ENCODE measurements around the gene CMSS1.
A peak's percentile ranks its signal among the peaks of the same experiment; 100 is the strongest.

Gene CMSS1

DNA sequence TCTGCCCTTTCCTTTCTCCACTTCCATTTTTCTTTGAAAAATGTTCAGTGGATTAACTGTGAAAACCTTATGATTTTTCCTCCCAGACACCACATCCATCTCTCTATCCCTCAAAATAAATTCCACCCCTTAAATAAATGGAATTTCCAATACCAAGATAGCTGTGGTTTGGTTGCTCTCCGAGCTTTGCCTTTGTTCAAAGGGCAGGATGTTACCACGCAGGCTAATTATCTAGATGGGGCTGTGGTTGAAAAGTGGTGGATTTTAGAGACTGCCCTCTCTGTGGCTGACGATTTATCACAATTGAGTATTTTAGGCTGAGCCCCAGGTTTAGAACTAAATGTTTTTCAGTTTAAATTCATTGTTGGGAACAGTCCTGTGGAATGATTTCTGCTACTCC lies 36.9 kb upstream of the CMSS1 start:
- no peak for ATAC-seq
- TF ChIP-seq, protein P1, sequence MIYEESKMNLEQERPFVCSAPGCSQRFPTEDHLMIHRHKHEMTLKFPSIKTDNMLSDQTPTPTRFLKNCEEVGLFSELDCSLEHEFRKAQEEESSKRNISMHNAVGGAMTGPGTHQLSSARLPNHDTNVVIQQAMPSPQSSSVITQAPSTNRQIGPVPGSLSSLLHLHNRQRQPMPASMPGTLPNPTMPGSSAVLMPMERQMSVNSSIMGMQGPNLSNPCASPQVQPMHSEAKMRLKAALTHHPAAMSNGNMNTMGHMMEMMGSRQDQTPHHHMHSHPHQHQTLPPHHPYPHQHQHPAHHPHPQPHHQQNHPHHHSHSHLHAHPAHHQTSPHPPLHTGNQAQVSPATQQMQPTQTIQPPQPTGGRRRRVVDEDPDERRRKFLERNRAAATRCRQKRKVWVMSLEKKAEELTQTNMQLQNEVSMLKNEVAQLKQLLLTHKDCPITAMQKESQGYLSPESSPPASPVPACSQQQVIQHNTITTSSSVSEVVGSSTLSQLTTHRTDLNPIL (CRISPR knock-in tag; IDR thresholded peaks at IDR 0.05; ENCODE audit: low read depth), result no peak
- TF ChIP-seq PPARA (CRISPR knock-in tag; IDR thresholded peaks at IDR 0.05; ENCODE audit: borderline replicate concordance) (no peak), ZFP30 (CRISPR knock-in tag; IDR thresholded peaks at IDR 0.05) (no peak), BACH2 (CRISPR knock-in tag; IDR thresholded peaks at IDR 0.05; ENCODE audit: borderline replicate concordance) (no peak), CSDC2 (CRISPR knock-in tag; IDR thresholded peaks at IDR 0.05) (no peak), OSR1 (CRISPR knock-in tag; IDR thresholded peaks at IDR 0.05) (no peak), TCF4 (CRISPR knock-in tag; IDR thresholded peaks at IDR 0.05; ENCODE audit: borderline replicate concordance) (no peak)
- TF ChIP-seq, protein P2, sequence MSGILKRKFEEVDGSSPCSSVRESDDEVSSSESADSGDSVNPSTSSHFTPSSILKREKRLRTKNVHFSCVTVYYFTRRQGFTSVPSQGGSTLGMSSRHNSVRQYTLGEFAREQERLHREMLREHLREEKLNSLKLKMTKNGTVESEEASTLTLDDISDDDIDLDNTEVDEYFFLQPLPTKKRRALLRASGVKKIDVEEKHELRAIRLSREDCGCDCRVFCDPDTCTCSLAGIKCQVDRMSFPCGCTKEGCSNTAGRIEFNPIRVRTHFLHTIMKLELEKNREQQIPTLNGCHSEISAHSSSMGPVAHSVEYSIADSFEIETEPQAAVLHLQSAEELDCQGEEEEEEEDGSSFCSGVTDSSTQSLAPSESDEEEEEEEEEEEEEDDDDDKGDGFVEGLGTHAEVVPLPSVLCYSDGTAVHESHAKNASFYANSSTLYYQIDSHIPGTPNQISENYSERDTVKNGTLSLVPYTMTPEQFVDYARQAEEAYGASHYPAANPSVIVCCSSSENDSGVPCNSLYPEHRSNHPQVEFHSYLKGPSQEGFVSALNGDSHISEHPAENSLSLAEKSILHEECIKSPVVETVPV (CRISPR knock-in tag; IDR thresholded peaks at IDR 0.05), result no peak

DNA sequence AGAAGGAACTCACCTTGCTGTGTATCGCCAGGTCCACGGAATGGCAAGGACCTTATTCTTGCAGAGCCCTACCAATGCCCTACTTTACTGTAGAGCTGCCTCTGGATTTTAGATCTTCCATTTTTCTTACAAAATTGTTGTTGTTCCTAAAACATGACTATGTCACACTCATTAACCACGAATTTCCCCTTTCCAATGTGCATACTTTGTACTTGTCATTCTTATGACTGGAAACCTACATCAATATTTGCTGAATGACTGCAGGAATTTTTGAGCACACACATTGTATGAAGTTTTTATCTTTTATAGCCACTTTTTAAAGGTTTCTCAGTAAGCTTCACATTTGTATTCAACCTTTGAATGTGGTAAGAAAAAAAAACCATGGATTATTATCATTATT lies 35.9 kb upstream of the CMSS1 start:
- TF ChIP-seq PPARA (CRISPR knock-in tag; IDR thresholded peaks at IDR 0.05; ENCODE audit: borderline replicate concordance), result no peak
- TF ChIP-seq, protein P3, sequence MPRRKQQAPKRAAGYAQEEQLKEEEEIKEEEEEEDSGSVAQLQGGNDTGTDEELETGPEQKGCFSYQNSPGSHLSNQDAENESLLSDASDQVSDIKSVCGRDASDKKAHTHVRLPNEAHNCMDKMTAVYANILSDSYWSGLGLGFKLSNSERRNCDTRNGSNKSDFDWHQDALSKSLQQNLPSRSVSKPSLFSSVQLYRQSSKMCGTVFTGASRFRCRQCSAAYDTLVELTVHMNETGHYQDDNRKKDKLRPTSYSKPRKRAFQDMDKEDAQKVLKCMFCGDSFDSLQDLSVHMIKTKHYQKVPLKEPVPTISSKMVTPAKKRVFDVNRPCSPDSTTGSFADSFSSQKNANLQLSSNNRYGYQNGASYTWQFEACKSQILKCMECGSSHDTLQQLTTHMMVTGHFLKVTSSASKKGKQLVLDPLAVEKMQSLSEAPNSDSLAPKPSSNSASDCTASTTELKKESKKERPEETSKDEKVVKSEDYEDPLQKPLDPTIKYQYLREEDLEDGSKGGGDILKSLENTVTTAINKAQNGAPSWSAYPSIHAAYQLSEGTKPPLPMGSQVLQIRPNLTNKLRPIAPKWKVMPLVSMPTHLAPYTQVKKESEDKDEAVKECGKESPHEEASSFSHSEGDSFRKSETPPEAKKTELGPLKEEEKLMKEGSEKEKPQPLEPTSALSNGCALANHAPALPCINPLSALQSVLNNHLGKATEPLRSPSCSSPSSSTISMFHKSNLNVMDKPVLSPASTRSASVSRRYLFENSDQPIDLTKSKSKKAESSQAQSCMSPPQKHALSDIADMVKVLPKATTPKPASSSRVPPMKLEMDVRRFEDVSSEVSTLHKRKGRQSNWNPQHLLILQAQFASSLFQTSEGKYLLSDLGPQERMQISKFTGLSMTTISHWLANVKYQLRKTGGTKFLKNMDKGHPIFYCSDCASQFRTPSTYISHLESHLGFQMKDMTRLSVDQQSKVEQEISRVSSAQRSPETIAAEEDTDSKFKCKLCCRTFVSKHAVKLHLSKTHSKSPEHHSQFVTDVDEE (CRISPR knock-in tag; IDR thresholded peaks at IDR 0.05), result no peak
- TF ChIP-seq ZNF565 (CRISPR knock-in tag; conservative IDR thresholded peaks at IDR 0.05; ENCODE audit: low read depth), result no peak
- TF ChIP-seq ZFP3 (CRISPR knock-in tag; IDR thresholded peaks at IDR 0.05), result no peak
- no peak for TF ChIP-seq ISL1 (CRISPR knock-in tag; IDR thresholded peaks at IDR 0.05)
- no peak for TF ChIP-seq ARNTL (CRISPR knock-in tag; IDR thresholded peaks at IDR 0.05; ENCODE audit: borderline replicate concordance, low read depth)
- TF ChIP-seq SNAI2 (CRISPR knock-in tag; IDR thresholded peaks at IDR 0.05), result no peak

DNA sequence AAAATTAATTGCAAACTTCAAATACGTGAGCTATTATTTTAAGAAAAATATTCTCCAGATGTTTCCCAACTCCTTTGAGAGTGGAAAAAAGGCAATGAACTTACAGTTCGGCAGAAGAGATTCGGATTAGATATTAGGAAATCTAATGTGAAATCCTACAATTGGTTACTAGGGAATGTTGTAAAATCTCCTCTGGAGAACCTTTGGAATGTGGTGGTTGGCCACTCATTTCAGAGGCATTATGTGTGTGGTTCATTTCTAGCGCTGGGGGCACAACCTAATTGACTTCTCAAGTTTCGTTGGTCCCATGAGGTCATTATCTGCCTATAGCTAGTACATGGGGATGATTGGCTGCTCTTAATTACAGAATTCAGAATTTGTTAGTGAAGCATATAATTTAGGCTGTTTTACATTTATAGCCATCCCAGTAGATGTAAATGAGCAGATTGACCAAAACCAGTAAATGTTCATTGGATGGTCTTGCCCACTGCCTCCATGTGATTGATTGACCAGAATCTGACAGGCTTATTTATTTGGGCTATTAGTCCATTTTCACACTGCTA lies 34.6 kb upstream of the CMSS1 start:
- peak; percentile 72 for ATAC-seq
- TF ChIP-seq ARNTL (CRISPR knock-in tag; IDR thresholded peaks at IDR 0.05; ENCODE audit: borderline replicate concordance, low read depth), result no peak
- TF ChIP-seq GLIS3 (CRISPR knock-in tag; IDR thresholded peaks at IDR 0.05), result no peak
- no peak for TF ChIP-seq ZNF70 (CRISPR knock-in tag; IDR thresholded peaks at IDR 0.05)
- TF ChIP-seq, protein P3 (CRISPR knock-in tag; IDR thresholded peaks at IDR 0.05), result no peak
- TF ChIP-seq ZNF8 (CRISPR knock-in tag; IDR thresholded peaks at IDR 0.05), result no peak
- no peak for TF ChIP-seq SNAI2 (CRISPR knock-in tag; IDR thresholded peaks at IDR 0.05)
- no peak for TF ChIP-seq ZFP30 (CRISPR knock-in tag; IDR thresholded peaks at IDR 0.05)
- TF ChIP-seq ZNF565 (CRISPR knock-in tag; conservative IDR thresholded peaks at IDR 0.05; ENCODE audit: low read depth), result no peak
- TF ChIP-seq PPARA (CRISPR knock-in tag; IDR thresholded peaks at IDR 0.05; ENCODE audit: borderline replicate concordance), result no peak
- TF ChIP-seq, protein P1 (CRISPR knock-in tag; IDR thresholded peaks at IDR 0.05; ENCODE audit: low read depth), result no peak
- TF ChIP-seq, protein P4, sequence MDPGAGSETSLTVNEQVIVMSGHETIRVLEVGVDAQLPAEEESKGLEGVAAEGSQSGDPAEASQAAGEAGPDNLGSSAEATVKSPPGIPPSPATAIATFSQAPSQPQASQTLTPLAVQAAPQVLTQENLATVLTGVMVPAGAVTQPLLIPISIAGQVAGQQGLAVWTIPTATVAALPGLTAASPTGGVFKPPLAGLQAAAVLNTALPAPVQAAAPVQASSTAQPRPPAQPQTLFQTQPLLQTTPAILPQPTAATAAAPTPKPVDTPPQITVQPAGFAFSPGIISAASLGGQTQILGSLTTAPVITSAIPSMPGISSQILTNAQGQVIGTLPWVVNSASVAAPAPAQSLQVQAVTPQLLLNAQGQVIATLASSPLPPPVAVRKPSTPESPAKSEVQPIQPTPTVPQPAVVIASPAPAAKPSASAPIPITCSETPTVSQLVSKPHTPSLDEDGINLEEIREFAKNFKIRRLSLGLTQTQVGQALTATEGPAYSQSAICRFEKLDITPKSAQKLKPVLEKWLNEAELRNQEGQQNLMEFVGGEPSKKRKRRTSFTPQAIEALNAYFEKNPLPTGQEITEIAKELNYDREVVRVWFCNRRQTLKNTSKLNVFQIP (CRISPR knock-in tag; IDR thresholded peaks at IDR 0.05; ENCODE audit: borderline replicate concordance, low read depth), result no peak
- no peak for TF ChIP-seq CSDC2 (CRISPR knock-in tag; IDR thresholded peaks at IDR 0.05)
- no peak for TF ChIP-seq TOX (CRISPR knock-in tag; IDR thresholded peaks at IDR 0.05; ENCODE audit: borderline replicate concordance)
- no peak for TF ChIP-seq BACH2 (CRISPR knock-in tag; IDR thresholded peaks at IDR 0.05; ENCODE audit: borderline replicate concordance)
- no peak for TF ChIP-seq TCF4 (CRISPR knock-in tag; IDR thresholded peaks at IDR 0.05; ENCODE audit: borderline replicate concordance)
- TF ChIP-seq ISL1 (CRISPR knock-in tag; IDR thresholded peaks at IDR 0.05), result no peak
- TF ChIP-seq OSR1 (CRISPR knock-in tag; IDR thresholded peaks at IDR 0.05), result no peak
- TF ChIP-seq ZC3H10 (CRISPR knock-in tag; IDR thresholded peaks at IDR 0.05), result no peak
- no peak for TF ChIP-seq ZFP3 (CRISPR knock-in tag; IDR thresholded peaks at IDR 0.05)

More for the DNA sequence above, 35.9 kb upstream of the CMSS1 start:
- no peak for ATAC-seq

Data from SK-N-SH treated with all-trans-retinoic acid at 6 μM for 48 hours (cell line).